Activated CD4-positive, CD25-positive, alpha-beta regulatory T cell treated with anti-CD3 and anti-CD28 coated beads, Interleukin-2, amount 50 U/mL, for 16 hours (primary cell): ENCODE measurements around the gene RPS27L.

Experiments used
- DNase-seq: peaks from one replicate; pipeline ENCODE4 v3.0.0-alpha.2; 2020; ENCODE audit warnings: low read depth, low spot score

RPS27L gene

DNA sequence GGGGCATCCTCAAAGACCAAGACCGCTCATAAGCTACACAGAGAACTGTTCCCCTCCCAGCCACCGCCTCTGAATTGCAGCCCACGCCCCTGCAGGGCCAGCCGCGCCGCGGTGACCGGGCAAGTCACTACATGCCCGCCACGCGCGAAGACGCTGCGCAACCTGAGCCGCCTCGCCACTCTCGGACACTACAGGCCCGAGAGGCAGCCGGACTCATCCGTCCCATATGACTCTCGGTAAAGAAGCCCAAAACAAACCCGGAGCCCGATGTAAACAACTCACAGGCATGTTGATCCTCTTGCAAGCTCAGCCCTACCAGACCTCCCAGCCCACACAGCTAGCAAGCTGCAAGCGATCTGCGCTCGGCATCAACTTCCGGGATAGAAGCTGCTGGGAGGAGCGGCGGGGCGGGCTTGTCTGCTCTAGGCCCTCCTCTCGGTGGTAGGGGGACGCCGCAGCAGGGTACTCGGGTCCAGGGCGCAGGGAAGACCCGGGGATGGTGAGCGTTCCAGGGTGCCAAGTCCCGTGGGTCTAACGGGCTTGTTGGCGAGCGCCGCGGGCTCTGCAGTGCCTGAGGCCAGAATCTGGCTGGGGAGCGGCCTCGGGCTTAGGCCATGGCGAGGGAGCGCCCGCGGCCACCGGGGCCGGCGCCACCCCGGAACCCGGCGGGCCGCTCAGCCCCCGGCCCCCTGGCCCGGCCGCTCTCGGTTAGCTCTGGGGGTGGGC is at the start of gene RPS27L:
Gene RPS27L (minus strand): TSS at position 360 of the 726 bp plus-strand sequence. CDS start 72 bp downstream, at position 288.
- peak; percentile 68 for DNase-seq

DNA sequence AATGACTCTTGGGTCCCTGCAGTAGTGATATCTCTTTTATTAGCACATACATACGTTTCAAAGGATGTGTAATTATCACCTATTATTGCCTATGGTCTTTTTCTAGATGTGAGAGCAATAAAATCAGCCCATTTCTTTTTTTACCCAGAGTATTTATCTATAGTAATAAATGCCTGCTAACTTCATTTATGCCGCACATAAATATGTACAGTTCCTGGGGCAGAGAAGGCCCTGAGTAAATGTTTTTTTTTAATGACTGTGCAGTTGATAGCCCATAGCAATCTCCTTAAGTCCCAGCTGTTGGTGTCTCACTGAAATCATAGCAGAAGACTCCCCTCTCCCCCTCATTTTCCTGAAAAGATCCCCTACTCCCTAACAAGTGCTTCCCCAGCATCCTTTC is 48.8 kb upstream of the RPS27L start:
- DNase-seq, result no peak

DNA sequence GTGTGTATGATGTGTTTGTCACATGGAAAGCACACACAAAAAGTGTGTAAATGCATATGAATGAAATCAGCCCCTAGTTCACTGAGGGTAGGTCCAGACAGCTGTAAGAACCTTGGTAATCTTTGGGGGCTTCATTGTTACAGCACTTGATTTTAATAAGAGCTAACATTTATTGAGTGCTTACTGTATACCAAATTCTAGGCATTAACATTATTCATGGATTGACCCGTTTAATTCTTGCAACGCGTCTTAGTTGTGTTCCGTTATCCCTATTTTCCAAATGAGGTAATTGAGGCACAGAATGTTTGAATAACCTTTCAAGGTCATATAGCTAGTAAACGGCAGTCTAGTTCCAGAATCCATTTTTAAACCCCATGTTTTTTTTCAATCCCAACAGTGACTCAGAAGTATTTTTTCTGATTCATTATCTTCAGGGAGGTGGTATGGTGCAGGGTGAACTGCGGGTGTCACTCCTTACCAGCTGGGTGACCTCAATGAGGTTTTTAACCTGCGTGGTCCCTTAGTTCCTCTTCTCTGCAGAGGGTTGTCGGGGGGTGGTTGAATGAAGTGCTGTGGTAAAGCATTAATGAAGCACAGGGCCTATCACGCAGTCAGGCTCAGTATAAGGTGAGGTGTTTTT is 46.3 kb upstream of the RPS27L start:
- DNase-seq, result no peak

DNA sequence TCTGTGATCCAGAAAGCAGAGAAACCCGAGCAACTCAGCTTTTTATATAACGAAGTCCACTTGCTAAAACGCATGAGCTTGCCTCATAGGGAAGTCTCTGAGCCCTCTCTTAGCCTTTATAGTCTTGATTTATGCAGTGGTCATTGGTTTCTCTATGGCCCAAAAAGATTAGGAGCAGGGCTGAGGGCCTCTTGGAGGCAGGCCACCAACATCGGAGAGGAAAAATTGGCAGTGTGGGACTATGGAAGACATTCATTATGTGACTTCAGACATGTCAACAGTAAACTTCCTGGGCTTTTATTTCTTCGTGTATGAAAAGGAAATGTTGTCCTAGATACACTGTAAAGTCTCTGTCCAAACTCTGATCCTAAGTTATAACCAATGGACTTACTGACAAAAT is 45.6 kb upstream of the RPS27L start:
- DNase-seq, result no peak

DNA sequence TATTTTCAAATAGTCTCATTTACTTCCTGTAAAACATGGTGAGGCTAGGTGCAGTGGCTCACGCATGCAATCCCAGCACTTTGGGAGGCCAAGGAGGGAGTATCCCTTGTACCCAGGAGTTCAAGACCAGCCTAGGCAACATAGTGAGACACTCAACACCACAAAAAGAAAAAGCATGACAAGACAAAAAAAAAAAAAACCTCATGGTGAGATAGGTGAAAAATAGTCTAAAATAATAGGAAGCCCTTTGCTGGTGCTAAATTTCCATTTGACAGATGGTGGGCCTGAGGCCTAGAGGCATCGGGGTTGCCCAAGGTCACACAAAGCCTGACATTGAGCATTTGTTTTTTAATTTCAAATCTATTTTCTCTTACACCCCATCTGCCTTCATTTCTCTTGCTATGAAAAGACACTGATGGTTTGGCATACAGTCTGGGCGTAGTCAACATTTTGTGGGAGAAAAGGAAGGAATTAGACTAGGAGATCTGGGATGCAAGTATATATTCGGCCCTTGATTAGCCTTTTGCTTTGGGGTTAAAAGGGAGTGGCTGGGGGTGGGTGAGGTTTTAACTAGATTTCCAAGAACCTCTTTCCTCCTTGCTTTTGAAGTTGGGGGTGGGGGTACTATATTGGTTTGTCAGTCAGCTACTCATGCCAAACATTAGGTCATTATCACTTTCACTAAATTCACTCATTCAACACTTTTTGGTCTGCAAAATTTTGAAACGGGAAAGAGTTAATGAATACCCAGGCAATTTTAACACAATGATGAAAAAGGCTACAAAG is 43.4 kb upstream of the RPS27L start:
- no peak for DNase-seq

DNA sequence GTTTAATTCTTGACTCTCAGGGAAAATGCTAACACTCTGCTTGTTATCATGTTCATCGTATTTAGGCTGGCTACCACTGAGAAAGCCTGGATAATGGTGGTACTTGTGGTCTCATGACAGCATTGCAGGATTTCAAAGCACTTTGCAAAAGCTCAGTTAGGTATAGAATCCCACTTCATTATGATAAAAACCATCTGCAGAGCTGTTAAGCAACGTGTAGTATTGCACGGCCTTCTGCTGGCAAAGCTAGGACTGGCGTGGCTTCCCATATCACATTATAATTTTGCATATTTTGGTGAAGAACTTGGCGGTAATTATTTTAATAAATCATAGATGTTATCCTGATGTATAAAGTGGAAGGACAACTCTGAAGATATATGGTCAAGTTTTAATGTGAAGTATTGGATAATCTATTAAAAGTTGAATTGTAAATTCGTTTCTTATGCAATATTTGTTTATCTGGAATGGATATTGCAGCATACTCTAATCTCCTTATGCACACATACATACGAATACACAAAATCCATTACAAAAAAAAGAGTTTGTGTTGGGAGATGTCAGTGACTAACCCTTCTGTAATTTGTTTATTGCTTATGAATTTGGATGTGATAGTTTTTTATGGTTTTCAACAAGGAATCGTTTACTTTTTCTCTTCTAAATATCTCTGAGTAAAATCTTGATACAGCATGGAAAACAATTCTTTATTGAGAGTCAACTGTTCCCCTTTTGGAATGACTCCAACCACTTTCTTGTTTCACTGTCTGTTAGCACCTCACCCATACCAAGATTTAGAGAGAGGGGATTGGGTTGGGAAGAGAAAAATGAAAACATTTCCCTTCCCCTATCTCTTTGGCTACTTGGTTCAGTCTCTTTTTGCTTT is 41.3 kb upstream of the RPS27L start:
- no peak for DNase-seq

DNA sequence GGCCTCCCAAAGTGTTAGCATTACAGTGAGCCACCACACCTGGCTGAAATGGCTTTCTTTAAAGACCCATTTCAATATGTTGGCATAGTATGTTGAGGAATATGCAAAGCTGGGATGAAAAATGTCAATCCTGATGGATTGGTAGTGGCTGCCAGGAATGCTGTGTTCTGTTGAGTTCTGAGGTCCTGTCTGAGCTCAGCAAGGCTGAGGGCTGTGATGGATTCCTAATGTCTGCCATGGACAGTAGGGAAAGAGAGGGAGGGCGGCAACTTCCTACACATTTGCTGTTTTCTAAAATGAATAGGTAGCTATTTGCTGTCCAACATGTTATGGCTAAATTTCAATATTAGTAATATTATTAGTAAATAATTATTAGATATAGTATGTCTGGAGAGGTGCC is 40.3 kb upstream of the RPS27L start:
- DNase-seq, result no peak

DNA sequence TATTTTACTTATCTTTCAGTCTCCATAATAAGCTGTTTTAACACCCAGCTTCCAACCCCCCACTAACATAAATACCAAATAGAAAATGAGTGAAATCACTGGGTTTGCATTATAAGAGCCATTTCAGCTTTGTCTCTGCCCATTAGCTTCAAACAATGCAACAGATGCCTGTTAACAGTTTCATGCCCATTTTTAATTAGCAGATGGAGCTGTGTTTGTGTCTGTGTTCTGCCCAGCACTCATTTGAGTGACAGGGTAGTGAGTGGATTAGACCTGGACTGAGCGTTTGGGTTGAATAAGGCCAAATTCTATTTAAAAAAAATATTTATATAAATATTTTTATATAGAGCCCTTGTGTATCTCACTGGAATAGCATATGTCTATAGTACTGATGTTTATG is 39.6 kb upstream of the RPS27L start:
- DNase-seq, result no peak

DNA sequence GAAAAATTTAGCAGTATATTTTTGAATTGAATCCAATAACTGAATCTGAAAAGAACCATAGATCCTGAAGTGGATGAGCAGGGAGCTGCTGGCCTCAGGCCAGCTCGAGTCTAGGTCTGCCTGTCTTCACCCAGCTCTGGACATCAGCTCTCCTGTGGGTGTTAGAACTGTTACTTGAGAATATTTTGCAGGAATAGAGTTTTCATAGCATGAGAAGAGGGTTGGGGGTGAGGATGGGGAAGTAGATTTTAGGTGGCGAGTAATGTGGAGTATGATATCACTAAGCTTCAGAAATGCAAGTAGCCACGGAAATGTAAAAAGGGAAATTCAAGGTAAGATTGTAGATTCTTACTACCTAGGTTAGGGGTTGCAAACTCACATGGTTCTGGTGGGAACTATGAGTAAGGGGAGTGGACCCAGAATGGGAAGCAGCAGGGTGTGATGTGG is 38.3 kb upstream of the RPS27L start:
- no peak for DNase-seq

DNA sequence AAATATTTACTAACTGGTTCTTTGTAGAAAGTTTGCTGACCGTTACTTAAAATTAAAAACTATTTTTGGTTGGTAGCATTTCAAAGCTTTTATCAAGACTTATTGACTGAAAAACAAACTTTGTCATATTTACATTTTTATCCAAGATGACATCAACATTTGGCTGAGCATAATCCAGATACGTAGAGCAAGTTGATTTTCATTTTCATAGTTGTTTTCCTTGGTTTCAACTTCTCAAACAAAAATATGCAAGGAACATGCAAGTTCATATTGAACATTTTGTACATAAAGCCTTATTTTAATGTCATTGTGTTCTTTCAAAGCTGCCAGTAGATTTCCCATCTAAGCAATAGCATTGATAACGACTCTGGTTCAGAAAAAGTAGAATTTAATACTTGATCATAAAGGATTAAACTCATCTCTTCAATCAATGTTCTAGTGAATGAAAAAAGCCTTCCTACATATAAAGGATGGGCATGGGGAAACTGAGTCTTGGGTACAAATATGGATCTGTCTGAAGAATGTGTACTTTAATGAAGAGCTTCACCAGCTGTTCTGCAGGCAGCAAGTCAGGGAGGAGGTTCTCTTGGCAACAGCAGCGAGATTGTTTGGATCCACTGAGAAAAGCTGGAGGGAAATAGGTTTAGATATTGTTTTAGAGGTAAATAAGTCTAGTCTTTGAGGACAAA is 37.7 kb upstream of the RPS27L start:
- no peak for DNase-seq

DNA sequence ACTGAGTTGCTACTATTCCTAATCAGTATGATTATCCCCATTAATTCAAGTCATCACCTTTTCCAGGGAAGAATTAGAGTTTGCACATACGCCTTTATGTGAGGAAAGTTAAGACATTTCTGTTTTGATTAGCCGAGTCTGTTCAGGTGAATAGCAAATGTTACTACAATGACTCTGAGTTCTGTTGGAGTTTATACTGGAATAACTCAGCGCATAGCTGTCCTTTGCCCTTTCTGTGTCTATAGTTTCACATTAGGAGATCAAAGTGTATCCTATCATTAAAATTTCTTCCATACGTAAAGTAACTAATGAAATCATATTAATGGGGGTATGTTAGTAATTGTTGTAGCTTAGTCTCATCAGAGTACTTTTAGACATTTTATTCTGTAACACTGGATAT is 37.0 kb upstream of the RPS27L start:
- no peak for DNase-seq

DNA sequence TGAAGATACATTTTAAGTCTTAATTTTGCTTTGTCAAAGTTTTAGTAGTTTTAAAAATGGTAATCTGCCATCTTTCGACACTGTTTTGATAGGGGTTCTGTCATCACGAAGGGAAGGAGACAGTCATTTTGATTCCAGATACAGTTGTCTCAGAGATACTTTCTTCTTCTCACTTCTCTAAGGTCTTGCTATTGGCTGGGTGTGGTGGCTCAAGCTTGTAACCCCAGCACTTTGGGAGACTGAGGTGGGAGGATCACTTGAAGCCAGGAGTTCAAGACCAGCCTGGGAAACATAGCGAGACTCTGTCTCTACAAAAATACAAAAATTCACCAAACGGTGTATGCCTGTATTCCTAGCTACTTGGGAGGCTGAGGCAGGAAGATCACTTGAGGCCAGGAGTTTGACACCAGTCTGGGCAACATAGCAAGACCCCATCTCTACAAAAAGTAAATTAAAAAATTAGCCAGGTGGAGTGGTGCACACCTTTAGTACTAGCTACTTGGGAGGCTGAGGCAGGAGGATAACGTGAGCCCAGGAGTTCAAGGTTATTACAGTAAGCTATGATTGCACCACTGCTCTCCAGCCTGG is 35.4 kb upstream of the RPS27L start:
- no peak for DNase-seq

DNA sequence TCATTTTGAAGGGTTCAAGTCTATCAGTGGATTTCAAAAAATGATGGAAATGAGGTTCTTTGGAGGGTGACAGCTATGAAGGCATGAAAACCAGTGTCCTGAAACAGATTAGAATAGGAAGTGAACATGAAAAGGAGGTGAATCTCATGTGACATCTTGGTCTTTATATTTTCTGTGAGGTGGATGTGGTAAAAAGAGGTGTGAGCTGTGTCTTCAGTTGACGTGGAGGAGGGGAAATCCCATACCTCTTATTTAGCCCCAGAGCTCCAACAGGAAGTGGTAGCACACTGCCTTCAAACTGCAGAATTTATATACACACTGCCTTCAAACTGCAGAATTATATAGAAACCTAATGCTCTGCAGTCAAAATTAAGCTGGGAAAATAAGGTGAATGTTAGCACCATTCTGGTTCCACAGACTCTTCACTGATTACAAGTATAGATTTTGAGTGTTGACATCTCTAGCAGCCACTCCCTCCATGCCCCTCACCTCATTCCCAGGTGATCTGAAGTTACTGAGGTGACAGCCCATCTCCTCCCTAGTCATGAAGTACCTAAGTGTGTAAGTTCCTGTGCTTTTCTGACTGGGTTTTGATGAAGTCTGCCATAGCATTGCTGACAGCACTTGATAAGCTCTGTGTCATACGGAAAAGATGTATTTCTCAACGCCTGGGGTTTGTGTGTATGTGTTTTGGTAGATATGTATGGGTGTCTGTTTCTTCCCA is 34.8 kb upstream of the RPS27L start:
- peak; percentile 30 for DNase-seq

DNA sequence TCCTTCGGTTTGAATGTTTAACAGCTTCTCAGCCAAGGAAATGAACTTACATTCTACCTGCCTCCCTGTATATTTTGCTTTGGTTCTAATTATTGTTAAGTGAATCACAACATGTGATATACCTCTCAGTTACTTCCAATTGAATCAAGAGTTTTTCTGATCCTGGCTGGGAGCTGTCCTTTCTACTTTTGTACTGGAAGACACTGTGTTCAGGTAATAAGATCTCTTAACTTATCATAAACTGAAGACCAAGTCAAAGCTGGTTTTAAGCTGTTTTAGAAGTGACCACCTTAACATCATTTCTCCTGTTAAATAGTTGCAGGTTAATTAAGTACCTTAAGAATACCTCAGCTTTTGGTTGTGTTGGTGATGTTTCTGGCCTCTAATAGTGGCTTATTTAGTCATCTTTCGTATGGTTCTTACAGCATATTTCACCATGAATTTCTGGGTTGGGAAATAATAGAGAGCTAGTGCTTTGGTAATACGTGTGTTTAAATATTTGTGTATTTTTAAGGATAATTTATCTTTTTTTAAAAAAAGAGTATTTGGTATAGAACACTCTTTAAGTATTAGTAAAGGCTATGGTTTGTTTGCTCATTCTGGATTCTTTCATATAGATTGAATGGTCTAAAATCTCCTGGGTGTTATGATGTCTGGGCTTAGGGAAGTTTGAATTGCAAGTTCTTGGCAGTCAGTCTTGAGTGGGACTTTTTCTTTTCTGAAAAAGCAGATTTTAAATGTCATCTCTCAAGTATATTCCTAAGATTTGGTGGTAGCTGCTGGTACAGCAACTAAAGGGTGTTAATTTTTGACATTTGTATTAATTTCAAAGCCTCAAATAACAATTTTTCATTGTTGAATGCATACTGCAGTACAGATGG is 33.7 kb upstream of the RPS27L start:
- no peak for DNase-seq

DNA sequence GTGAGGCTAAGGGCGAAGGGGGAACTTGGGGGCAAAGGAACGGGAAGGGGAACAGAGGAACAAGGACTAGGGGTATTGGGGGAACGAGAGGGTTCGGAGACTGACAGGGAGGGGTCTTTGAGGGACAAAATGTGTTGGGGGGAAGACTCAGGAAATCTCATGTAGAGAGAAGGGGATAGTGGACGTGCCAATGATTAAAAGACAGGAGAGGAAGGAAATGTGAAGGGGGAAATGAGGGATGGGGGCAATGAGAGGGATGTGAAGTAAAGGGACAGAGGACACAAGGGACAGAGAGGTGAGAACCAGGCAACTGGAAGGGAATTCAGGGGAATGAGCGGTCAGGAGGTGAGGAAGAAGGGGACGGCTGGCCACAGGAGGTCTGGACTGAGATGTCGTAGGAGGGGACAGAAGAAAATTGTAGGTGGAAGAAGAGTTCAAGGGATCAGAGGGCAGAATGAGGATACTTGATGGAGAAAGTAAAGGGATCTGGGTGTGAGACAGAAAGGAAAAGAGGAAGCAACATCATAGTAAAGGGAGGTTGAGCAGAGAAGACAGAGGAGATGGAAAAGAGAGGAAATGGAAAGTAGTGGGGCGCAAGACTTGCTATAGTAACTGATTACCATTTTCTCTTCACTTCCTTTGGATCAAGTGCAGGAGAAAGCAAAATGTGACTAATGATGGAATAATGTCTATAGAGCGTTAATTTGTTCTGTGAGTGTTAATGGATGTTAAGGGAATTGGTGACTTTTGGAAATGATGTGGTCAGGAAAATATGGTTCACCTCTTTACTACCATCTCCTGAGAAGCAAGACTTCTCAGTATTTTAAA is 32.9 kb upstream of the RPS27L start:
- DNase-seq, result no peak

DNA sequence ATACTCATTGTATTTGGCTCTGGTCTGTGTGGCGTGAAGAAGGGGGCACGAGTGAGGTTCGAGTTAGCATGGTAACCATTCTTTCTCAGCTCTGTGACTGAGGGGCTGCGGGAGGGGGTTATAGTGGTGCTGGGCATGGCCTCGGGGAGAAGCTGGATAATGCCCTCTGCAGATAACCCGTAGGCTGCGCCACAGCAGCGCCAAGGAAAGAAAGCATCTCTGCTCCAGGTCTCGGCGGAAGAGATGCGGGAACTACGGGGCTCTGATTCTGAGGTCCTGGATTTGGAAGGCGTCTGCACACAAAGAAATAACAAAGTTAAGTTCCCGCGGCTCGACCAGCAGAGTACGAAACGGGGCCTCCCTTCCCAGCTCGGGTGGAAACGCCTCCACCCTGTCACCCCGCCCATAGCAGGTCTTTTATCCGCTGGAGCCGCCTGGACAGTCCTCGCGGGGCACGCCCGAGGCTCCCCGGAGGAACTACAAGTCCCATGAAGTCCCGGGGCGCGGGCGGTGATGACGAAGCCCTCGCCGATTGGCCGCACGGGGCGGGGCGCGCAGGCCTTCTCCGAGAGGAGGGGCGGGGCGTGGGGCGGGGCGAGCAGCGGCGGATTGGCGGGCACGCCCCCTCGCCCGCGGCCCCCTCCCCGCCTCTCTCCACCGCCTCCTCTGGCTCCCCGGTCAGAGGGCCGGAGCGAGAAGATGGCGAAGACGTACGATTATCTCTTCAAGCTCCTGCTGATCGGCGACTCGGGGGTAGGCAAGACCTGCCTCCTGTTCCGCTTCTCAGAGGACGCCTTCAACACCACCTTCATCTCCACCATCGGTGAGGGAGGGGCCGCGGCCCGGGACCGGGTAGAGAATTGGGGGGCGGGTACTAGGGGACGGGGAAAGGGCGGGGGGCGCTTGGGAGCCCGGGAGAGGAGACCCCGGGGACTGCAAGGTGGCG is 31.9 kb upstream of the RPS27L start, which contains the start of gene RAB8B:
Gene RAB8B (plus strand): TSS at position 681 of the 946 bp plus-strand sequence. CDS start 19 bp downstream, at position 700.
- peak; percentile 96 for DNase-seq
